ENCODE data around the gene VEGFB. TPM values are rescaled to one million over a fixed set of nuclear protein-coding genes. Genes with fewer than 3 reads are reported as not detected.
A peak's percentile ranks its signal among the peaks of the same experiment; 100 is the strongest.

VEGFB gene
- total RNA-seq: 24.4 and 27.9 TPM in 2 replicates
- polyA plus RNA-seq: 21.2 and 25.3 TPM in 2 replicates
- polyA plus RNA-seq (2012): 143 and 151 TPM in 2 replicates
- polyA minus RNA-seq (ENCODE audit: low replicate concordance): 35.6 and 43.8 TPM in 2 replicates

GRCh38 chr11:64233913-64234586 is at the start of gene VEGFB:
Gene VEGFB (plus strand): TSS chr11:64234584. CDS start chr11:64234834, 250 bp downstream.
- Histone ChIP-seq H3K4me1 (ENCODE audit: control insufficient read depth, extremely low read depth, insufficient read depth, low read length) (peaks cover 4% of the 10 kb centered on the region), H3K4me3 (replicated peaks in 1 of 4; ENCODE audit: control extremely low read depth in 1 of 4, insufficient read depth in 1 of 4, low read depth in 3 of 4, low read length in 4 of 4) (peak within 1 kb of the TSS; percentile 58 to 76 (median 70)), H3K27me3 (ENCODE audit: control insufficient read depth, insufficient read depth, low read length) (no peaks in the 10 kb centered on the region), H3K36me3 (ENCODE audit: control insufficient read depth, insufficient read depth, low read length) (peaks cover 13% of the 10 kb centered on the region), H3K79me2 (ENCODE audit: control insufficient read depth, insufficient read depth, low read length) (peaks cover 8% of the 10 kb centered on the region), H4K20me1 (ENCODE audit: control insufficient read depth, extremely low read depth, insufficient read depth, low read length) (no peaks in the 10 kb centered on the region), H3K9me3 (ENCODE audit: control insufficient read depth, insufficient read depth, low read depth, low read length) (no peaks in the 10 kb centered on the region), H3K4me2 (ENCODE audit: extremely low read depth, insufficient read depth, low read length) (peak within 1 kb of the TSS; percentile 96), H3K27ac (ENCODE audit: insufficient read depth, low read length) (peak within 1 kb of the TSS; percentile 32), H2AFZ (ENCODE audit: low read length) (no peak within 1 kb of the TSS), H3K9ac (ENCODE audit: insufficient read depth, low read length) (peak within 1 kb of the TSS; percentile 46)
- no peak for TF ChIP-seq EZH2 (IDR thresholded peaks at IDR 0.05; ENCODE audit: low read length, missing control alignments)
- TF ChIP-seq CTCF (conservative IDR thresholded peaks at IDR 0.05 in 1 of 2, IDR thresholded peaks at IDR 0.05 in 1 of 2; ENCODE audit: low read depth in 1 of 2, low read length in 2 of 2): no peak
- peak; percentile 34 to 55 for DNase-seq (ENCODE audit: low read depth in 2 of 2)

GRCh38 chr11:64185175-64185692 is 49.1 kb upstream of the VEGFB start:
- no peaks in the 10 kb centered on the region for H4K20me1 ChIP-seq (ENCODE audit: control insufficient read depth, extremely low read depth, insufficient read depth, low read length)
- H3K4me2 ChIP-seq (ENCODE audit: extremely low read depth, insufficient read depth, low read length): peak overlapping the region; percentile 99
- peak; percentile 83 to 89 for DNase-seq (ENCODE audit: low read depth in 2 of 2)
- H3K36me3 ChIP-seq (ENCODE audit: control insufficient read depth, insufficient read depth, low read length): no peaks in the 10 kb centered on the region
- H3K4me3 ChIP-seq (replicated peaks in 1 of 4; ENCODE audit: control extremely low read depth in 1 of 4, insufficient read depth in 1 of 4, low read depth in 3 of 4, low read length in 4 of 4): peak overlapping the region; percentile 67 to 85 (median 76)
- H3K9me3 ChIP-seq (ENCODE audit: control insufficient read depth, insufficient read depth, low read depth, low read length): no peaks in the 10 kb centered on the region
- H3K27me3 ChIP-seq (ENCODE audit: control insufficient read depth, insufficient read depth, low read length): no peaks in the 10 kb centered on the region
- peak; percentile 28 to 54 for TF ChIP-seq CTCF (conservative IDR thresholded peaks at IDR 0.05 in 1 of 2, IDR thresholded peaks at IDR 0.05 in 1 of 2; ENCODE audit: low read depth in 1 of 2, low read length in 2 of 2)
- TF ChIP-seq EZH2 (IDR thresholded peaks at IDR 0.05; ENCODE audit: low read length, missing control alignments): no peak
- H2AFZ ChIP-seq (ENCODE audit: low read length): peak overlapping the region; percentile 43
- H3K27ac ChIP-seq (ENCODE audit: insufficient read depth, low read length): peak overlapping the region; percentile 91
- peaks cover 14% of the 10 kb centered on the region for H3K79me2 ChIP-seq (ENCODE audit: control insufficient read depth, insufficient read depth, low read length)
- peak overlapping the region; percentile 88 for H3K9ac ChIP-seq (ENCODE audit: insufficient read depth, low read length)
- peaks cover 17% of the 10 kb centered on the region for H3K4me1 ChIP-seq (ENCODE audit: control insufficient read depth, extremely low read depth, insufficient read depth, low read length)

GRCh38 chr11:64185693-64186491 is 48.5 kb upstream of the VEGFB start, which contains the start of gene STIP1:
Gene STIP1 (plus strand): TSS chr11:64186171. CDS start chr11:64186262, 91 bp downstream.
- Histone ChIP-seq H3K4me1 (ENCODE audit: control insufficient read depth, extremely low read depth, insufficient read depth, low read length) (peaks cover 14% of the 10 kb centered on the region), H3K79me2 (ENCODE audit: control insufficient read depth, insufficient read depth, low read length) (peaks cover 20% of the 10 kb centered on the region), H2AFZ (ENCODE audit: low read length) (peak within 1 kb of the TSS; percentile 43), H4K20me1 (ENCODE audit: control insufficient read depth, extremely low read depth, insufficient read depth, low read length) (no peaks in the 10 kb centered on the region), H3K9ac (ENCODE audit: insufficient read depth, low read length) (peak within 1 kb of the TSS; percentile 88), H3K27me3 (ENCODE audit: control insufficient read depth, insufficient read depth, low read length) (no peaks in the 10 kb centered on the region), H3K9me3 (ENCODE audit: control insufficient read depth, insufficient read depth, low read depth, low read length) (no peaks in the 10 kb centered on the region), H3K27ac (ENCODE audit: insufficient read depth, low read length) (peak within 1 kb of the TSS; percentile 91), H3K4me3 (replicated peaks in 1 of 4; ENCODE audit: control extremely low read depth in 1 of 4, insufficient read depth in 1 of 4, low read depth in 3 of 4, low read length in 4 of 4) (peak within 1 kb of the TSS; percentile 67 to 85 (median 76)), H3K4me2 (ENCODE audit: extremely low read depth, insufficient read depth, low read length) (peak within 1 kb of the TSS; percentile 99), H3K36me3 (ENCODE audit: control insufficient read depth, insufficient read depth, low read length) (no peaks in the 10 kb centered on the region)
- peak; percentile 100 for DNase-seq (ENCODE audit: low read depth in 2 of 2)
- TF ChIP-seq CTCF (conservative IDR thresholded peaks at IDR 0.05 in 1 of 2, IDR thresholded peaks at IDR 0.05 in 1 of 2; ENCODE audit: low read depth in 1 of 2, low read length in 2 of 2) (peak; percentile 33 to 54), EZH2 (IDR thresholded peaks at IDR 0.05; ENCODE audit: low read length, missing control alignments) (no peak)

Measured in fibroblast of lung (primary cell).